Heart left ventricle (tissue), 16 donors: ENCODE data around the gene CYP2E1. TPM values are rescaled to one million over a fixed set of nuclear protein-coding genes. Genes with fewer than 3 reads are reported as not detected.

ENCODE experiments used
- ATAC-seq, 4 donors: fragments of 200-7000 bp; cut with Tn5 transposase; one replicate each; pipeline ENCODE4 v1.9.1; 2020 to 2022; ENCODE audit warnings: moderate library complexity in 4 of 4, mild to moderate bottlenecking in 3 of 4, moderate number of reproducible peaks in 1 of 4
- DNase-seq, 5 donors: peaks; one replicate each; pipeline ENCODE4 v3.0.0-alpha.2; 2020
- H3K27ac ChIP-seq, 12 donors: fragments of 200-600 bp; sonication (generic) in 4 of 12; one replicate each; pipeline versions ENCODE4 v1.5.0 to v1.8.0; 2016 to 2022; ENCODE audit warnings: mild to moderate bottlenecking in 2 of 12
- H3K27me3 ChIP-seq, 9 donors: fragments of 200-600 bp; sonication (generic) in 2 of 9; one replicate each; pipeline versions ENCODE4 v1.5.1 to v1.8.0; 2016 to 2022; ENCODE audit warnings: mild to moderate bottlenecking in 3 of 9
- H3K36me3 ChIP-seq, 9 donors: fragments of 200-600 bp; sonication (generic) in 2 of 9; one replicate each; pipeline versions ENCODE4 v1.5.0 to v1.8.0; 2018 to 2022; ENCODE audit warnings: mild to moderate bottlenecking in 2 of 9
- H3K4me1 ChIP-seq, 12 donors: fragments of 200-600 bp; sonication (generic) in 4 of 12; one replicate each; pipeline versions ENCODE4 v1.5.0 to v1.8.0; 2016 to 2022; ENCODE audit warnings: mild to moderate bottlenecking in 3 of 12
- H3K4me3 ChIP-seq, 12 donors: fragments of 200-600 bp; sonication (generic) in 4 of 12; one replicate each; pipeline versions ENCODE4 v1.5.0 to v1.8.0; 2017 to 2022; ENCODE audit warnings: mild to moderate bottlenecking in 9 of 12, moderate library complexity in 4 of 12
- H3K9me3 ChIP-seq, 12 donors: fragments of 200-600 bp; sonication (generic) in 4 of 12; one replicate each; pipeline versions ENCODE4 v1.5.0 to v1.8.0; 2016 to 2022; ENCODE audit warnings: mild to moderate bottlenecking in 1 of 12
- POLR2A ChIP-seq, 2 donors: fragments of 450-650 bp; IDR thresholded peaks; one replicate each; pipeline ENCODE4 v1.6.1; 2017; ENCODE audit warnings: antibody characterized with exemption in 2 of 2, mild to moderate bottlenecking in 2 of 2, moderate library complexity in 2 of 2
- WGBS, 4 donors: extraction: QIAGEN DNeasy Blood & Tissue Kit in 2 of 4; methylation state at CpG; one replicate each; pipeline versions ENCODE4 v1.1.5 to v1.1.7; 2013 to 2018; 5-methylcytosine and 5-hydroxymethylcytosine counted together
- intact Hi-C, 10 donors: fragments of 100-400 bp; cut with DNase I; formaldehyde crosslinking; loops; one replicate each; pipeline versions ENCODE4 v1.11.1 to v1.14.2; 2022
- long read RNA-seq, 3 donors: library from polyadenylated mRNA; unstranded; transcript quantifications; one replicate each; pipeline ENCODE4 v2.0.0, GENCODE V29; 2020 to 2021
- polyA plus RNA-seq, 2 donors: library from polyadenylated mRNA; stranded (reverse); fragments of 200-250 nt; gene quantifications; one replicate each; pipeline ENCODE4 v1.2.3, GENCODE V29; 2013
- total RNA-seq, 9 donors: library from RNA; depleted of rRNA in 2 of 9; stranded (reverse); fragments of >200 nt in 2 of 9; fragmentation: NEBNext Ultra II Directional in 3 of 9; extraction: Animal tissue kit (Norgen Biotek cat#: 25700) in 3 of 9; gene quantifications; one replicate each; pipeline versions ENCODE4 v1.1.0 to v1.2.4, GENCODE V29; 2016 to 2023
- TF ChIP-seq, protein P1 (sequence below), 12 donors: fragments of 200-600 bp; sonication (generic) in 4 of 12; IDR thresholded peaks; one replicate each; pipeline versions ENCODE4 v1.5.0 to v1.8.0; 2018 to 2022; ENCODE audit warnings: antibody characterized with exemption in 12 of 12, mild to moderate bottlenecking in 5 of 12
- donor health status: ischemic (EF 13 %, LVEDD 7.1; RV severe dilation, severe dysfunction).
- donor health status: healthy with polysubstance abuse.
- donor health status: DM: no; HTN: yes; CAD: no.
- donor health status: DM: no; HTN: no; CAD: no.
- donor health status: ischemic (EF 25% LVEDD 6.9; RV normal size, moderate dysfunction).
- donor health status: ischemic (EF 25% LVEDD 5.7; RV mildly dilated, moderate dysfunction).
- donor health status: healthy.
- donor health status: DM: yes; HTN: yes; CAD: no.
- donor health status: ischemic (EF 35%, LVEDD 5.7; RV mildly dilated, moderate dysfunction).
- donor health status: nonischemic (EF 11% LVEDD 7.7; RV severe dilation, severe dysfunction).
- donor health status: DM: yes; HTN: yes; CAD: no.
- donor health status: PGD.
- donor health status: ischemic (EF 29% LVEDD 5.4; RV normal size, mild dysfunction).
- donor health status: nonischemic (EF 23%, LVEDD 6.1; RV moderate dilation, normal function).

The CYP2E1 gene
- 1 to 10 TPM in 4 of 9 donors, under 1 TPM in 3, not detected in 2; 0.77 to 2.2 (median 1.1) TPM for total RNA-seq
- polyA plus RNA-seq, result under 1 TPM; 0.43 to 0.46 TPM
- long read RNA-seq, donor 1, result 0 reads
- long read RNA-seq, donor 2, partial matches to known transcripts, result 1 of 1 reads
- long read RNA-seq, donor 2, other reads (novel, unspliced or antisense), result 0 of 1 reads
- long read RNA-seq, donor 3, result 0 reads

DNA sequence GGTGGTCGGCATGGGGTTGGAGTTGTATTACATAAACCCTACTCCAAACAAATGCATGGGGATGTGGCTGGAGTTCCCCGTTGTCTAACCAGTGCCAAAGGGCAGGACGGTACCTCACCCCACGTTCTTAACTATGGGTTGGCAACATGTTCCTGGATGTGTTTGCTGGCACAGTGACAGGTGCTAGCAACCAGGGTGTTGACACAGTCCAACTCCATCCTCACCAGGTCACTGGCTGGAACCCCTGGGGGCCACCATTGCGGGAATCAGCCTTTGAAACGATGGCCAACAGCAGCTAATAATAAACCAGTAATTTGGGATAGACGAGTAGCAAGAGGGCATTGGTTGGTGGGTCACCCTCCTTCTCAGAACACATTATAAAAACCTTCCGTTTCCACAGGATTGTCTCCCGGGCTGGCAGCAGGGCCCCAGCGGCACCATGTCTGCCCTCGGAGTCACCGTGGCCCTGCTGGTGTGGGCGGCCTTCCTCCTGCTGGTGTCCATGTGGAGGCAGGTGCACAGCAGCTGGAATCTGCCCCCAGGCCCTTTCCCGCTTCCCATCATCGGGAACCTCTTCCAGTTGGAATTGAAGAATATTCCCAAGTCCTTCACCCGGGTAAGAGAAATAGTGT, at the start of gene CYP2E1:
Gene CYP2E1 (plus strand): TSS at position 407 of the 632 bp plus-strand sequence. CDS start 33 bp downstream, at position 440.
- H3K4me1 ChIP-seq, result peaks cover 0 to 26% (median 12%) of the 10 kb centered on the region in 12 donors
- peaks cover 13 to 64% (median 39%) of the 10 kb centered on the region in 9 donors for H3K27me3 ChIP-seq
- ATAC-seq, result no peak
- no peaks in the 10 kb centered on the region for H3K36me3 ChIP-seq
- peaks cover 0 to 24% (median 13%) of the 10 kb centered on the region in 12 donors for H3K9me3 ChIP-seq
- 65 to 80% (median 78%) methylated on average over 12 to 16 of the region's 16 CpGs for WGBS, 4 donors
- intact Hi-C loops, result loop anchor here in 1 of 10 donors (10.0 kb wide), 1 partner anchor 202 kb away; no protein-coding TSS in a partner anchor
- TF ChIP-seq POLR2A (IDR thresholded peaks at IDR 0.05), result no peak
- TF ChIP-seq, protein P1, sequence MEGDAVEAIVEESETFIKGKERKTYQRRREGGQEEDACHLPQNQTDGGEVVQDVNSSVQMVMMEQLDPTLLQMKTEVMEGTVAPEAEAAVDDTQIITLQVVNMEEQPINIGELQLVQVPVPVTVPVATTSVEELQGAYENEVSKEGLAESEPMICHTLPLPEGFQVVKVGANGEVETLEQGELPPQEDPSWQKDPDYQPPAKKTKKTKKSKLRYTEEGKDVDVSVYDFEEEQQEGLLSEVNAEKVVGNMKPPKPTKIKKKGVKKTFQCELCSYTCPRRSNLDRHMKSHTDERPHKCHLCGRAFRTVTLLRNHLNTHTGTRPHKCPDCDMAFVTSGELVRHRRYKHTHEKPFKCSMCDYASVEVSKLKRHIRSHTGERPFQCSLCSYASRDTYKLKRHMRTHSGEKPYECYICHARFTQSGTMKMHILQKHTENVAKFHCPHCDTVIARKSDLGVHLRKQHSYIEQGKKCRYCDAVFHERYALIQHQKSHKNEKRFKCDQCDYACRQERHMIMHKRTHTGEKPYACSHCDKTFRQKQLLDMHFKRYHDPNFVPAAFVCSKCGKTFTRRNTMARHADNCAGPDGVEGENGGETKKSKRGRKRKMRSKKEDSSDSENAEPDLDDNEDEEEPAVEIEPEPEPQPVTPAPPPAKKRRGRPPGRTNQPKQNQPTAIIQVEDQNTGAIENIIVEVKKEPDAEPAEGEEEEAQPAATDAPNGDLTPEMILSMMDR (IDR thresholded peaks at IDR 0.05), result no peak
- DNase-seq, result no peak
- H3K27ac ChIP-seq, result no peak within 1 kb of the TSS
- H3K4me3 ChIP-seq, result peak within 1 kb of the TSS; percentile 1 to 52 (median 30)

DNA sequence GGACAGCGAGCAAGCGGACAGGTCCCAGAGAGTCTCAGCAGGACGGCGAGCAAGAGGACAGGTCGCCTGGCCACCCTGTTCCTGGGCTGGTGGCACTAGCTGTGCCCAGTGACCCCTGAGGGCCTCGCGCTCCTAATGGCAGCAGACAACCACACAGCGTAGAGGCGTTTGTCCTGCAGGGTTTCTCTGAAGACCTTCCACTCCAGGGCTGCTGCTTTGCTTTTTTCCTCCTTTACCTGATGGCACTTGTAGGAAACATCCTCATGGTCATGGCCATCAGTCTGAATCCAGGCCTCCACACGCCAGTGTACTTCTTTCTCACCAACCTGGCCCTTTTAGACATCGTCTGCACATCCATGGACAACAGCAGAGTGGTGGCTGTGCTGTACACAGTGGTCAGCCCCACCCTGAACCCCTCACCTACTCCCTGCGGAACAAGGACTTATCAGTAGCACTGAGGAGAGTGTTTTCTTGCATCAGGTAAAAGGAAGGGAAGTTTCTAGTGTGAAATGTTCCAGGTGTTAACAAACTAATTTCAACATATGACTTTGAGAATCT, 46.0 kb upstream of the CYP2E1 start:
- no peaks in the 10 kb centered on the region for H3K36me3 ChIP-seq
- intact Hi-C loops, result no loop called here
- no peaks in the 10 kb centered on the region for H3K27me3 ChIP-seq
- 79 to 83% (median 82%) methylated on average over 8 to 12 of the region's 12 CpGs for WGBS, 4 donors
- DNase-seq (no peak), ATAC-seq (no peak)
- H3K4me3 ChIP-seq, result no peak overlapping the region
- H3K9me3 ChIP-seq, result peaks cover 0 to 42% (median 16%) of the 10 kb centered on the region in 12 donors
- TF ChIP-seq POLR2A (IDR thresholded peaks at IDR 0.05), result no peak
- H3K4me1 ChIP-seq, result no peaks in the 10 kb centered on the region
- no peak overlapping the region for H3K27ac ChIP-seq

DNA sequence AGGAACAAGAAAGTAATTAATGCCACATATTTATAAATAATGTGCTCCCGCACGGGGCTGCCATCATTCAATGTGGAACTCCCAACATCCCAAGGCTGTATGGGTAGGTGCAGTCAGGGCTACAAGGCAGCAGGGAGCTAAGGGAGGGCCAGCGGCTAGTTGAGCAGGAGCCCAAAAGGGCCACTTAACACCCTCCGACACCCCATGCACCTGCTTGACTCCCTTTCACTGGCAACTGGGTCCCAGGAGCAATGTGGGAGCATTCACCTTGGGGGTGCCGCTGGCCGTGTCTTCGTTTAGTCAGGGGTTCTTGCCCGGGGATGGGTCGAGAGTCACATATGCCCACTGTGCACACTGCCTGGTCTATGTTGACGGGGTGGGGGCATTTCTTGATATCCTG, 45.5 kb upstream of the CYP2E1 start:
- intact Hi-C loops, result no loop called here
- no peak for DNase-seq

DNA sequence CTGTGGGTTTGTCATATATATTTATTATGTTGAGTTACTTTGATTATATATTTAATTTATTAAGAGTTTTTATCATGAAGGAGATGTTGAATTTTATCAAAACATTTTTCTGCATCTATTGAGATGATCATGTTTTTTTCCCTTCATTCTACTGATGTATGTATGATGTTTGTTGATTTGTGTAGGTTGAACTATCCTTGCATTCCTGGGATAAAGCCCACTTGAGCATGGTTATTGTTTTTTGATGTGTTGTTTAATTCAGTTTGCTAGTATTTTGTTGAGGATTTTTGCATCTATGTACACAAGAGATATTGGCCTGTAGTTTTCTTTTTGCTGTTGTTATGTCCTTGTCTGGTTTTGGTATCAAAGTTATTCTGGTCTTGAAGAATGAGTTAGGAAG, 42.3 kb upstream of the CYP2E1 start:
- ATAC-seq (no peak), DNase-seq (no peak)
- Histone ChIP-seq H3K27me3 (no peaks in the 10 kb centered on the region), H3K9me3 (peaks cover 0 to 62% (median 30%) of the 10 kb centered on the region in 12 donors), H3K36me3 (no peaks in the 10 kb centered on the region), H3K4me1 (no peaks in the 10 kb centered on the region), H3K4me3 (no peak overlapping the region), H3K27ac (no peak overlapping the region)
- TF ChIP-seq, protein P1 (IDR thresholded peaks at IDR 0.05), result no peak
- no peak for TF ChIP-seq POLR2A (IDR thresholded peaks at IDR 0.05)
- intact Hi-C loops, result no loop called here

More for the DNA sequence above, 45.5 kb upstream of the CYP2E1 start:
- Histone ChIP-seq H3K4me3 (no peak overlapping the region), H3K36me3 (no peaks in the 10 kb centered on the region), H3K27ac (no peak overlapping the region), H3K9me3 (peaks cover 0 to 47% (median 19%) of the 10 kb centered on the region in 12 donors), H3K27me3 (no peaks in the 10 kb centered on the region), H3K4me1 (no peaks in the 10 kb centered on the region)
- TF ChIP-seq, protein P1 (IDR thresholded peaks at IDR 0.05), result no peak
- no peak for TF ChIP-seq POLR2A (IDR thresholded peaks at IDR 0.05)
- WGBS, 4 donors, result 78 to 92% (median 83%) methylated on average over 10 of the region's 10 CpGs
- no peak for ATAC-seq
